ENCODE measurements around the gene PRODH2.

DNA sequence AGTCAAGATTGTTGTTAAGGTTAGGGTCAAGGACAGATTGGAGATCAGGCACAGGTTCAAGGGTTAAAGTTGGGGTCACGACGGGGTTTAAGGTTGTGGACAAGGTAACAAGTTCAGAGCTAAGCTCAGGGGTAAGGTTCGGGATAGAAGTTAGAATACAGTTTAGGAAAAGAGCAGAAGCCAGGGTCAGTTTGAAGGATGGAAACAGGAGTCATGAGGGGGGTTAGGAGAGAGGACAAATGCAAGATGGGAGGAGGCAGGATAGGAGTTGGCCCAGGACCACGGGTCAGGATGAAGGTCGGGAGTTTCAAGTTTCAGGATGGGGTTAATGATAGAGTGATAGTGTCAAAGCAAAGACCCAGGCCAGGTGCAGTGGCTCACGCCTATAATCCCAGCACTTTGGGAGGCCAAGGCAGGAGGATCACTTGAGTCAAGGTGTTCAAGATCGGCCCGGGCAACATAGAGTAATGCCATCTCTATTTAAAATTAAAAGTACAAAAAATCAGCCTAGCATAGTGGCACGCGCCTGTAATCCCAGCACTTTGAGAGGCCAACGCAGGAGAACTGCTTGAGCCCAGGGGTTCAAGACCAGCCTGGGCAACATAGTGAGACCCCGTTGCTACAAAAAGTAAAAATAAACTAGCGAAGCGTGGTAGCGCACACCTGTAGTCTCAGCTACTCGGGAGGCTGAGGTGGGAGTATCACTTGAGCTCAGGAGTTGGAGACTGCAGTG, 32.0 kb upstream of the PRODH2 start:
- TF ChIP-seq, protein P1, sequence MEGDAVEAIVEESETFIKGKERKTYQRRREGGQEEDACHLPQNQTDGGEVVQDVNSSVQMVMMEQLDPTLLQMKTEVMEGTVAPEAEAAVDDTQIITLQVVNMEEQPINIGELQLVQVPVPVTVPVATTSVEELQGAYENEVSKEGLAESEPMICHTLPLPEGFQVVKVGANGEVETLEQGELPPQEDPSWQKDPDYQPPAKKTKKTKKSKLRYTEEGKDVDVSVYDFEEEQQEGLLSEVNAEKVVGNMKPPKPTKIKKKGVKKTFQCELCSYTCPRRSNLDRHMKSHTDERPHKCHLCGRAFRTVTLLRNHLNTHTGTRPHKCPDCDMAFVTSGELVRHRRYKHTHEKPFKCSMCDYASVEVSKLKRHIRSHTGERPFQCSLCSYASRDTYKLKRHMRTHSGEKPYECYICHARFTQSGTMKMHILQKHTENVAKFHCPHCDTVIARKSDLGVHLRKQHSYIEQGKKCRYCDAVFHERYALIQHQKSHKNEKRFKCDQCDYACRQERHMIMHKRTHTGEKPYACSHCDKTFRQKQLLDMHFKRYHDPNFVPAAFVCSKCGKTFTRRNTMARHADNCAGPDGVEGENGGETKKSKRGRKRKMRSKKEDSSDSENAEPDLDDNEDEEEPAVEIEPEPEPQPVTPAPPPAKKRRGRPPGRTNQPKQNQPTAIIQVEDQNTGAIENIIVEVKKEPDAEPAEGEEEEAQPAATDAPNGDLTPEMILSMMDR (IDR thresholded peaks at IDR 0.05) = no peak
- TF ChIP-seq POLR2A (IDR thresholded peaks at IDR 0.05) = no peak

Data from right lobe of liver (tissue), 4 donors.